CMK (cell line): ENCODE data around the gene DNAH1.

Experiments
- DNase-seq: peaks from one replicate; pipeline ENCODE4 v3.0.0-alpha.2; 2010; ENCODE audit warnings: low read depth

DNAH1 gene

DNA sequence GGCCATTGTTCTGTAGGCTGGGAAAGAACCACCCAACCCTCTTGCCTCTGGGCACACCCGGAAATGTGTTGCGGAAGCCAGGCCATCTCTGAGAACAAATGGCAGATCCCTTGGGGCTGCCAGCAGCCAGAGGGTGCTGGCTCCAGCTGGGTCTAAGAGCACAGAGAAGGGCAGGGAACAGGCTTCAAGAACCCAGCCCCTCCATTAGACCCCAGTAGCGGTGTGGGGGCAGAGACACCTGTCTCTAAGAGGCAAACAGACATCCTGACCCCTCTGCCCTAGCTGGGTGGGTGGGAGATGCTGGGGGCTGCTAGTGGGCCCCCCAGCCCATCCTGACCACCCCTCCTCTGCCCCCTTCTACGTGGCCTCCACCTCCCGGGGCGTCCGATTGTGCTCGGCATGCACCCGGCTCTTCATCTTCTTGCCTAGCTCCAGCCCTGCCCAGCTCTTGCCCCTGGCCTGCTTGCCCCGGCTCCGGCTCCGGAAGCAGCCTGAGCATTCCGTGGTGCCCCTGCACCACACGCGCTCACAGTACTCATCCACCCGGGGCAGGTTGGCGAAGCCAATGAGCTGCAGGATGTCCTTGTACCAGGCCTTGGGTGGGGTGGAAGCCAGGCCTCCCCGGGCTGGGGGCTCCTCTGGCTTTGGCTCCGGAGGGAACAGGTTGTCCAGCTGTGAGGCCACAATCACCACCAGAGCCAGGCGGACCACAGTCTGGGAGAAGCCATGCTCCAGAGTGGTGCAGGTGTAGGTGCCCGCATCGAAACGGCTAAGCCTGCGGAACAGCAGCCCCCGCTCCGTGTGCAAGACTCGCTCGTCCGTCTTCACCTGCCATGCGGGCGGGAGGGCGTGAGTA lies 119.4 kb downstream of the DNAH1 start:
- DNase-seq: no peak

GRCh38 chr3:52436500-52437149 lies 120.5 kb downstream of the DNAH1 start:
- DNase-seq: peak; percentile 56

- DNase-seq: no peak
Observed at GRCh38 chr3:52437326-52438103, 121.4 kb downstream of the DNAH1 start.

DNA sequence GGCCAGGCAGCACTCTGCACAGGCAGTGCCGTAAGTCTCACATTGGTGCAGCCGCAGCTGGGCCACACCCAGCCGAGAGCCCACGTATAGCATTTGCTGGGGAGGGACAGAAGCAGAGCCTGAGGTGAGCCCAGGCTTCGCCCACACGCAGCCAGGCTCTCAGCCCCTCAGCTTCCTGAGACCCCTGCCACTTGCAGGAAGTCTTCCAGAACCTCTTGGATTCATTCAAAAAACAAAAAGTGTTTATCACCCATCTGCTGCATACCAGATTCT lies 121.9 kb downstream of the DNAH1 start:
- DNase-seq: no peak

GRCh38 chr3:52438579-52439425 lies 122.7 kb downstream of the DNAH1 start:
- DNase-seq: no peak

GRCh38 chr3:52439426-52440248 lies 123.5 kb downstream of the DNAH1 start:
- DNase-seq: no peak

- no peak for DNase-seq
Observed at GRCh38 chr3:52440249-52440551, 124.1 kb downstream of the DNAH1 start.

GRCh38 chr3:52440671-52441070 lies 124.6 kb downstream of the DNAH1 start:
- DNase-seq: no peak

DNA sequence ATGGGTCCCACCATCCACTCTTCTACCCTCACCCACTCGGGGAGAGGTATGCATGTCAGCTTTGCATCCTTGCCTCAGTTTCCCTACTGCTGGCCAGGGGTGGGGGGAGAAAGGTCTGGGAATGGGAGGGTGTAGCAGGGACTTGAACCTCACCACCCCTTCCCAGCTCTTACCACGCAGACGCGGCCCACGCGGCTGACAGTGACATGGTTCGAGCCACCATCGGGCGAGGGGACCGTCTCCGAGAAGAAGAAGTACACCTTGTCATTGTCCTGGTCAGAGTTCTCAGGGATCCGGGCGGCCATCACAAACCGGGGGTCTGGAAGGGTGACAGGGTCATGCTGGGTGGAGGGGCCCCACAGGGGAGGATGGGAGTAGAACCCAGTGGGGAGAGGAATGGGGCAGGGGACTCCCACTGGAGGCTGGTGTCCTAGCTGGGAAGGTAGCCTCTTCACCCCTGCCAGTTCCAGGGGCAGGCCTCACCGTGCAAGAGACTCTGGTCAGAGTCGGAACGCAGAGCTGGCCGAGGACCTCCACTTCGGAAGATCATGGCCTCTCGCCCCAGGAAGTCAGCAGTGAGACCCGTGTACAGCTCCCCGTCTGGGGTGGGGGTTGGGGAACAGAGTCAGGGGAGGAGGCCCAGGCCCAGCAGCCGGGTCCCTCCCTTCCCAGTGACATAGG lies 125.1 kb downstream of the DNAH1 start:
- no peak for DNase-seq

GRCh38 chr3:52441772-52442332 lies 125.7 kb downstream of the DNAH1 start:
- no peak for DNase-seq

DNA sequence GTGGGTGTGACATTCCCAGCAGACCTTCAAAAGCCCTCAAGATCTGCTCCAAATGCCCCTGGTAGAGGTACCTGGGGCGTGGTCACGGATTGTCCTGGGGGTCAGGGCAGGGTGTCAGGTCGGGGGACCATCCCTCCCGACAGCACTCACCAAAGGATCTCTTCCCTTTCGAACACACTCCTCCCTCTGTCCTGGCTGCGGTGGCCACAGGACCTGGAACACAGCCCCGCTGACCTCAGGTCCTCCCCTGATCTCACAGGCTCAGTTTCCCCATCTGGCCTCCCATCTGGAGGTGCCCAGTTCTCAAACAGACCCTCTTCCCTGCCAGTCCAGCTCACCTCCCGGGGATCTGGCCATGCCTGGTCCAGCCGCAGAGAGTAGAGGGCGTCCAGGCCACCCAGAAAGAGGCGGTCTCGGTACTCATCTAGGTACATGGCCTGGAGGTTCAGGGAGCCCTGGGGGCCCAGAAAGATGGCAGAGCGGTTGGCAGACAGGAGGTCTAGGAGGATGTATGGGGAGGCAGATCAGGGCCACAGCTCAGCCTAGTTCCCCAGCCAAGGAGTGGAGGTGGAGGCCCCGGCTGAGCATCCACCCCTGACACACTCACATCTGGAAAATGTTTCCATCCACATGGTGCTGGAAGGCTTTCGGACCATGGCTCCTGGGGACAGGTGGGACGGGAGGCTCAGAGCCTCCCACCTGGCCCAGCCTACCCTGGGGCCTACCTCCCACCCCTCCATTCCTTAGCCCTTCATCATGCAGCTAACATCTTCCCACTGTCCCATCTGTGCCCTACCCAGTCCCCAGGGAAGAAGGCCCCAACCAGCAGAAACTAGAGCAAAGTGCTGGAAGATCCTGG lies 126.5 kb downstream of the DNAH1 start:
- DNase-seq: no peak

GRCh38 chr3:52443268-52443610 lies 127.1 kb downstream of the DNAH1 start:
- DNase-seq: no peak

DNA sequence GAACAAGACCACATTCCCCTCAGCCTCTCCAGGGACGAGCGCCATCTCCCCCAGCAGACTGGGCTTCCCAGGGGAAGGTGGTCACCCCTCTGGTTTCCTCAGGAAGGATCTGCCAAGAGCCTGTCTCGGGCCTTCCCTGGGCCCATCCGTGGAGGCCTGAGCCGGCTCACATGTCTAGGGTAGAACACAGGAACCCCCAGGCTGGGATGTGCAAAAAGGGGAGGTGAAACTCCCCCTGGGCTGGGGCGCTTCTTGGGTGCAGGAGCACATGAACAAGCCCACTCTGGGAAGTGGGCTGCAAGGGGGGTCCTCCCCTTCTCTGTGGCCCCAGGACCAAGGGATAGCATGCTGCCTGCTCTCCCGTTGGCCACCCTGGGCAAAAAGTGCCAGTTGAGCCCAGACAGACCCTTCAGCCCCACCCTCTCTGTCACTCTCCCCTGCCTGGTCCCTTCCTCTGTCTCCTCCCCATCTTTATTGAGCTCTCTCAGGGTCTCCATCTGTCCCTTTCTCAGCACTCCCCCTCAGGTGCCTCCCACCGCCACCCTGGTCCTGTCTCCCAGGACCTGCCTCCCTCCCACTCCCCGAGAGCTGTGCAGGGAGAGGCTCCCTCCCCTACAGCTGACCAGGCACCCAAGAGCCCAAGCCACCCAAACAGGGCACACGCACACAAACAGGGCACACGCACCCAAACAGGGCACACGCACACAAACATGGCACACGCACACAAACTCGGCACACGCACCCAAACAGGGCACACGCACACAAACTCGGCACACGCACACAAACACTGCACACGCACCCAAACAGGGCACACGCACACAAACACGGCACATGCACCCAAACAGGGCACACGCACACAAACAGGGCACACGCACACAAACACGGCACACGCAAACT lies 127.9 kb downstream of the DNAH1 start:
- no peak for DNase-seq

GRCh38 chr3:52444860-52445793 lies 129.0 kb downstream of the DNAH1 start, which contains the start of gene SEMA3G:
Gene SEMA3G, minus strand, starts transcription at chr3:52445103. Its CDS starts 76 bp downstream, at chr3:52445027.
- peak; percentile 65 for DNase-seq

GRCh38 chr3:52446042-52446441 lies 129.9 kb downstream of the DNAH1 start:
- no peak for DNase-seq

GRCh38 chr3:52446631-52447511 lies 130.8 kb downstream of the DNAH1 start:
- peak; percentile 64 for DNase-seq
